HG03280 (cell line): ENCODE measurements around the gene IL17REL.

ENCODE experiments used
- ATAC-seq: cut with Tn5 transposase; IDR thresholded peaks from one replicate; pipeline ENCODE4 v1.9.1; 2021; ENCODE audit warnings: mild to moderate bottlenecking, moderate library complexity; ENCODE audit not compliant: unreplicated experiment

IL17REL gene

DNA sequence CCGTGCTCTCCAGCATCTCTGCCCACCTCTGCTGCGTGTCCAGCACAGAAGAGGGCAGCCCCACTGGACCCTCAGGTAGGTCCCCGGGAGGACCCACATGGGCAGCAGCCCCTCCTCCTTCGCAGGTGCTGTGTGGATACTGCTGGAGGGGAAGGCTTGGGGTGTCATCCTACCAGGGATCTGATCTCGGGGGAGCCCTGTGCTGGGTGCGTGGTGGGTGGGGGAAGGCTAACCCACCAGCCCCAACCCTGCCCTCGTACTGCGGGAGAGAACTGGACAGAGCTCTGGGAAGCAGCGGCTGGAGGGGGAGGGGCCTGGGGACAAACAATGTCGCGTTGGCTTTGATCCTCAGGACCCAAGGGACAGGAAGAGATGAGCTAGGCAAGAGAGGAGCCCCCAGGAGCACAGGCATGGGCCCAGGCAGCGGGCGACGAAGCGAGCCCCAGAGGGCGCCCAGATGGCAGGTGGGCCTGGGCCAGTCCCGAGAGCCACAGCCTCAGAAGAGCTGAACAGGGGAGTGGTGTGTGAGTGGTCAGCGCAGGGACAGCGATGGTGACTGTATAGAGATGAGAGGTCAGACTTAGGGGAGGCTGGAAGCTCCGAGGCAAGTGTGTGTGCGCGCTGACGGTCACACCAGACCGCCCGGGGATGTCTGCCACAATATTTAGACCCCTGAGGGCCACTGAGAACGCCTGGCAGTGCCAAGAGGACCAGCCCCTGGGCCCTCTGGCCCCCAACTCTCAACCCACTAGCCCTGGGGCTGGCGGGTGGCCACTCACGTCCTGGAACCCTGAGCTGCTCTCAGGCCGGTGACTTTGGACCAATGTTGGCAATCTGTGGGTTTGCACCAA, 53.4 kb downstream of the IL17REL start:
- no peak for ATAC-seq

DNA sequence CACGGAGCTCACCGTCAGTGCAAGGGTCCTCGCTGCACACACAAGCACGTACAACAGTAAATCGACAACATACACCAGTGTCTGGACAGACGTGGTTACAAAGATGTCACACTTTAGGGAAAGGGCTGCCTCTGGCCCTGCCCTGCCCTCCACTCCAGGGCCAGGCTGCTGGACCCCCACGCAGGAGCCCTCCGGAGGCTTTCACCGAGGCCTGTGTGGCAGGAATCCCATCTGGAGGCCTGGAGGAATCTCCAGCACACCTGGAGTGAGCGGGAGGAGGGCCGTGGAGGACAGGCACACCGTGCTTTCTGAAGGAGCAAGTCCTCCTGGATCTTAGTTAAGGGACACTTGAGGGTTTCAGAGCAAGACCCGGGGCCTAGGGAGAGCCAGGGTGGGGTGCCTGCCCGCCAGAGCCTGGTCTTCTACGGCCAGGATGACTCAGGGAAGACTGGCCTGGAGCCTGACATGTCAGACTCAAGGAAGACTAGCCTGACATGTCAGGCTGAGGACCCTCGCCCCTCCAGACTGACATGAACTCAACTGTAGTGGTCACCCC, 54.1 kb downstream of the IL17REL start:
- no peak for ATAC-seq

DNA sequence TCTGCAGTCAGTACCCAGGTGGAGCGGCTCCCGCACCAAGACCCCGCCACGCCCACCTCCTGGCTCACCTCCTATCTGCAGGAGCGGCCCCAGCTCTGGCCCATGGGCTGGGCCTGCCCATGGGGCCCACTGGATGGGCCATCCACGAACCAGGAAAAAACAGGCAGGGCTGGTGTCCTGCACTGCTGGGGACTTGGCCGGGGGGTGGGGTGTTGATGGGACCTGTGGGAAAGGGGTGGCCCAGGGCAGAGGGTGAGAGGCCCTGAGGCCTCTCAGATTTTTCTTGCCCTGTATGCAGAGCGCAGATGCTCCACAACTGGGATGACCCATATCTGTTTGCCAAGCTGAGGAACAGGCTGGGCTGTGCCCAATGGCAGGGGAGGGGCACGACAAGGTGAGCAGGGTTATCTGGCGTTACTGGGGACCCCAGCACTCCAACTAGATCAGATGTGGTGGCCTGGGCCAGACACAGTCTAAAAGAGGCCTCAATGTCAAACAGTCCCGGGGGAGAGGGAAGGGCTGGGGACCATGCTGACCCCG, 54.7 kb downstream of the IL17REL start:
- no peak for ATAC-seq

DNA sequence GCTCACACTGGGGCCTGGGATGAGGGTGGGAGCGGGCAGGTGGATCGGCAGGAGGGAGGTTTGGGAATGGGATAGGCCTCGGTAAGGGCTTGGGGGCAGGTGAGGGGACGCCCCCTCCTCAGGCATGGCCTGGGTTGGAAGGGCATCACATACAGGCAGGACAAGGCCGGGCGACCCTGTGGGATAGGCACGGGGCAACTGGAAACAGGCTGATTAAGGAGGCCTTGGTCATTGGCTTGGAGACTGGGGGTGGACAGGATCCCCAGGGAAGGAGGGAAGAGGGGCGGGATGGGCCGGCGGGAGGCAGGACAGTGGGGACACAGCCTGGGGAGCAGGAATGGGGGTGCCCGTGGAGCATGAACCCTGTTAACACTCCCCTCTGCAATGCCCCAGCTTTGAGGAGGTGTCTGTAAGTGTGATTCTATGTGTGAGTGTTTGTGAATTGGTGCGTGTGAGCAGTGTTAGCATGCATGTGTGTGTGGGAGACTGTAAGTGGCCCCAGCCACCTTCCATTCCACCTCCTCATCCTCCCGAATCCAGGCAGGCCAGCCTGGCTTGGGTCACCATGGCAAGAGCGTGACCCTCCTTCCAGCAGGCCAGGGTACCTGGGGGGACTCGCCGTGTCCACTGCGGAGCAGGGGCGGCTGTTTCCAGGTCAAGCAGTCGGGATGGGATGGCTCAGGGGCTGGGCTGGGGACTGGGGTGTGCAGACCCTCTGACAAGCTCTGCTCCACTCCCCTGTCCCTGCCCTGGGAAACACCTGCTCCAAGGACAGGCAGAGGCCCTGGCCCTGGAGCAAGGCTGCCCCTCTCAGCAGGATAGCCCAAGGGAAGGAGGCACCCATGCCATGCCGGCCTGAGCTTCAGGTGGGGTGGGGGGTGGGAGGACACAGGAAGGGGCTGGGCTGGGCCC, 55.4 kb downstream of the IL17REL start:
- no peak for ATAC-seq

DNA sequence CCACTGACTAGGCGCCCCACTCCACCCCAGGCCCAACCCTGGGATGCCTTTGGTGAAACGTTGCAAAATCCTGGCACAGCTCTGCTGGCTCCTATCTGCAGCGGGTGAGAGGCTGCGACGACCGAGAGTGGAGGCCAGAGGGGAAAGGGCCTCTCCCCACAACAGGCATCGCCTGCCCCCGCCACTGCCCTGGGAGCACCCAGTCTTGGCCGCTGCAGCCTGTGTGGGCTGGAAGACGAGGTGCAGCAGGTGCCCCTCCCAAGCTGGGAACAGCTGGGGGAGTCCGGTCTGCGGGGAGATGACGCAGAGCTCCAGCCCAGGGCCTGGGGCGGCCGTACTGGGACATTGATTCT, 56.2 kb downstream of the IL17REL start:
- no peak for ATAC-seq

DNA sequence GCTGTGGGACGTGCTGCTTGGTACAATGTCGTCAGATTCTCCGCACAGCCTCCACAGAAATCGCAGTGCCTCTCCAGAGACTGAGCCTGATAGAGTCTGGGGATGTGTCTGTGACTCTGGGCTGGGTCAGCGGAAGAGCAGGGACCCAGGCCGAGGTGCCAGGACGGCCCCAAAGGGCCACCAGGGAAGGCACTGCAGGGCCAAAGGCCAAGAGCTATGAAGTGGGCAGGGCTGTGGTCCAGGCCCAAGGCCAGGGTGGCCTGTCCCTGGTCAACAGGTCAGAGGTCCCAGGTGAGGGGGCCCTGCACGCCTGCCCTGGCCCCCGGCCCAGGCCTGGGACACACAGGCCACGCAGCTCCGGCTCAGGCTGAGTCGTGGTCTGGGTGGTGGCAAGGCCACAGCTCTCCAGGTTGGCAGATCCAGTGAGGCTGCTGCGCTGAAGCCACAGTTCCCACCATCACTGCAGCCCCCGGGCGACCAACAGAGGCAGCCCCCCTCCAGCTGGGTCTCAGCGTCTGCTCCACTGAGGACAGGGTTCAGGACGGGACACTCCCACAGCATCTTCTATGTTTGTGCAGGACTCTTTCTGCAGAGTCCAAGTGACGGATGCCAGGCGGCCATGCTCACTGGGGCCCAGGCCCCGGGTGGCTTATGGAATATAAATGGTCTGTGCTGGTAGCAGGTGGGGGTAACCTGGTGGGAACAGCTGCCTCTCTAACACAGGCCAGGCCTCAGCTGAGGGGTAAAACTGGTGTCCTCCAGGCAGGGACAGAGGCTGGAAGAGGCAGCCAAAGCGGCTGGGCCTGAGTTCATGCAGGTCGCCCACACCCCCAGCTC, 56.8 kb downstream of the IL17REL start:
- no peak for ATAC-seq

DNA sequence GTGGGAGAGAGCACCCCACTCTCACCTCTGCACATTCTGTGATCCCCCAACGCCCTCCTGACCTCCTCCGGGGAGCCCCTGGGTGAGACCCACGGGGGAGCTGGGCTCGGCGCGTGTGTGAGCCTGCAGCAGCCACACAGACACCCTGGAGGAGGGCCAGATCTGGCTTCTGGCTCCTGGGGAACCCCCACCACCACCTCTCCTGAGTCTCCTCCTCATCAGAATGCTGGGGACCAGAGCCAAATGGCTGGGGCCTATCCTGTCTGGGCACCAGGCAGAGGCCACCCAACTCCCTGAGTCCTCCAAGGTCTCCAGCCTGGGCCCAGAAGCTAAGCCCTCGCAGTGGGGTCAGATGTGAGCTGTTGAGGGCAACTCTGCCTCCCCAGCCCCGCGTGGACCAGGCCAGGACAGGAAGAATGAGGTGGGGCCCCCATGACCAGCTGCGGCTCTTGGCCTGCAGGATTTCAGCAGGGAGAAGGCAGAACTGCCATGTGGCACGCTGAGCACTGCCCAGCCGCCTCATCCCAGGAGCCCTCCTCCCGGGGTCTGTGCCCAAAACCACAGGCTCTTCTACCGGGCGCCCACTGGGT, 57.5 kb downstream of the IL17REL start:
- ATAC-seq = no peak

DNA sequence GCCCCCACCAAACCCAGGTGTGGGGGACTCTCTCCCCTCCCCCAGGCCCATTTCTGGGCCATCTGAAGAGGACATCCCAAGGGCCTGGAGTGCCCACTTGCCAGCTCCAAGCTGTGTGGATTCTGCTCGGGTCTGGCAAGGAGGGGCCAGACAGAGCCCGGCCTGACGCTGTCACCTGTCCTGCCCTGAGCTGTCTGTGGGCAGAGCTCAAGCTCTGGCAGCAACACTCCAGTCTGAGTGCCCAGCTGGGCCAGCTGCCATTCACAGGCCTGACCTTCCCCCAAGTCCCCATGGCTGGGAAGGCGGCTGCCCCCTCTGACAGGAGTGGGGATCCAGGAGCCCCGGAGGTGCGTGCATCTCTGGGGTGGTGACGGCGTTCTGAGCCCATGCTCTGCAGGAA, 58.2 kb downstream of the IL17REL start:
- ATAC-seq = no peak

DNA sequence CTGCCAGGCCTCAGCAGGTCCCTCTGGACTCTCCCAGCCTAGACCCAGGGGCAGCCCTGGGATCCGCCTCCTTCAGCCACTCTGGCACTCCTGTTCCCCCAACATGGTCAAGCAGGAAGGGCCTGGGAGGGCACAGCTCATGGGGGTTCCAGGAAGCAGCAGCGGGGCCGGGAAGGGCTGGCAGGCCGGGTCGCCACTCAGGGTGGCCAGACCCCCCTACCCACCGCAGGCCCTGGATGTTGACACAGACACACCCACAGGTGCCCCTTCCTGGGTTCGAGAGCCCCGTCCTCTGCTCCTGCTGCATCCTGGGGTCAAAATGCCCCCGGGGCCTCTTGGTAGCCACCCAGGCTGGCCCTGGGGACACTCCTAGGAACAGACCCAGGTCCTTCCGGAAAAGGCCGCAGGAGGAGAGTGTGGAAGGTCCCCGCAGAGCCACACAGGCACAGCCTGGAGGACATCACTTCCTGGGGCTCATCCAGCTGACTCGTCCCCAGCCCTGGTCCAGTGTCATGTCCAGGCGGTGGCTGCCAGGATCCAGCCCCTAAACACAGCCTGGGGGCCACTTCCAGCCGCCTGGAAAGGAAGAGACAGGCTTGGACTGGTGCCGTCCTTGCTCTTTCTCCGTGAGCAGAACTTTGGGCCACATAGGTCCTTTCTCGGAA, 58.8 kb downstream of the IL17REL start:
- ATAC-seq = no peak

DNA sequence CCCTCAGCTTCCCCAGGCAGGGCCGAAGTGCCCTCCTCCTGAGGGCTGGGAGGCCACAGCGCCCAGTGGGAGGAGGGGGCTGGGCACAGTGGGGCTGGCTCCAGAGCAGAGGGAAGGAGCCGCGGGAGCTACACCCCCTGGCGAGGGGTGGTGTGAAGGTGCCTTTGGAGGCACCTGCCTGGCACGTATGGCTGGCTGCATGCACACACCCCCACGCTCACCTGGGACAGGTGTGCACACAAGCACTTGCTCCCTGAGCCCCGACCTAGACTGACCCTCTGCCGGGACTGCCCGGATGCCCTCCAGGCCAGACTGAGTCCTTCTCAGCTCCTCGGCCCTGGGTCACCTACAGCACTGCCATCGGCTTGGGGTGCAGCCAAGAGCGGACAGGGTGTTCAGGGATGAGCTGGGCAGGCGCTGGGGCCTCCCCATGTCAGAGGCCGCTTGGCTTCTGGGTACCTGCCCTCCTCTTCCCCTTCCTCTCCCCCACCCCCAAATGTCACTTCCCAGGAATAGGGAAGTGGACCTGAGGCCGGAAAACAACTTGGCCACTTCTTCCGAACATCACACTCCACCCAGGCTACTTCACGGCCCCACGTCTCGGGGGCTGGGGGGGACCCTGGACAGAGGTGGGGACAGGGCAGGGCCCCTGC, 59.4 kb downstream of the IL17REL start:
- ATAC-seq = no peak

DNA sequence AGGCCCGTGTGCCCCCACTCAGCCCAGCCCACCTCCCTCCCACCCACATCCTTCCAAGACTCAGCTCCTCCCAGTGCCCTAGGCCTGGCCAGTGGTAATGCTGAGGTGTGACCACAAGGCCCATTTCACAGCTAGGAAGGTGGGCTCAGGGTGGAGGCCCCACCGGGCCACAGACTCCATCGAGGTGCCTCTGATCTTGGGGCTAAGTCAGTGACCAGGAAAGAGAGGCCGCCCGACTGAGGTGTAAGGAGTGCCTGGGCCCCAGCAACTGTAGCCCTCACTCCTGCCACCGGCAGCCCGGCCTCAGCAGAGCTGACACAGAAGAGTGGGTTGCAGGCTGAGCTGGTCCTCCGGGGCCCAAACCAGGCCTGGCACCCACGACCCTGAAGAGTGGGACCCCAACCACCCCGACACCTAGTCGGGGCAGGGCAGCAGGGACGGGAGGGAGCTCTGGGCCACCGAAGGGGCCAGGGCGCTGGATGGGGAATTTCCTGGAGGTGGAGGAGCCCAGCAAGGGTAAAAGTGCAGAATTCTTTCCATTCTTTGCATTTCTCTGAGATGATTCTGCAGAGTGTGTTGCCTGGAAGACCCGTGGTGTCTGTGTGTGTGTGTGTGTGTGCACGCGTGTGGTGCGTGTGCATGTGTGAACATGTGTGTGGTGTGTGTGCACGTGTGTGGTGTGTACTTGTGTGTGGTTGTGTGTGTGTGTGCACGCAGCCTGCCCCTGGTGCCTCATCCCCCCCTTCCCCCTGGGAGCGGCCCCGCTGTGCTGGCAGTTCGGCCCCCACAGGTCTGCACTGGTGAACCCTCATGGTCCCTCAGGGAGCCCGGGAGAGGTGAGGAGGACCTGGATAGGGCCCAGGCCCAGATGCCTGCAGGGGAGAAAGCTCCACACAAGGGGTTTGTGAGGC, 60.3 kb downstream of the IL17REL start:
- no peak for ATAC-seq

DNA sequence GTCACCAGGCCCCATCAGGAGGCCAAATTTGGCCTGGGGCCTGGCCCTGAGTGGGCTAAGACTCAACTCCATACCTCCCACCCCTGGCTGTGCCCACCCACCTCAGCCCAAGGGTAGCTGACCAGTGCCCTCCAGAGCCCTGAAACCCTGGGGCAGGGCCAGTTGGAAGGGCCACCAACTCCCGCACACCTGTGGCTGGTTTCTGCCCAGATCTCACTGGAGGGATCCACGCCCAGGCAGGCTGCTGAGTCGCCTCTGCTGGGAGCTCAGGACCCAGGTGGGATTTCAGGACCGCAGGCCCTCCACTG, 60.9 kb downstream of the IL17REL start:
- no peak for ATAC-seq

DNA sequence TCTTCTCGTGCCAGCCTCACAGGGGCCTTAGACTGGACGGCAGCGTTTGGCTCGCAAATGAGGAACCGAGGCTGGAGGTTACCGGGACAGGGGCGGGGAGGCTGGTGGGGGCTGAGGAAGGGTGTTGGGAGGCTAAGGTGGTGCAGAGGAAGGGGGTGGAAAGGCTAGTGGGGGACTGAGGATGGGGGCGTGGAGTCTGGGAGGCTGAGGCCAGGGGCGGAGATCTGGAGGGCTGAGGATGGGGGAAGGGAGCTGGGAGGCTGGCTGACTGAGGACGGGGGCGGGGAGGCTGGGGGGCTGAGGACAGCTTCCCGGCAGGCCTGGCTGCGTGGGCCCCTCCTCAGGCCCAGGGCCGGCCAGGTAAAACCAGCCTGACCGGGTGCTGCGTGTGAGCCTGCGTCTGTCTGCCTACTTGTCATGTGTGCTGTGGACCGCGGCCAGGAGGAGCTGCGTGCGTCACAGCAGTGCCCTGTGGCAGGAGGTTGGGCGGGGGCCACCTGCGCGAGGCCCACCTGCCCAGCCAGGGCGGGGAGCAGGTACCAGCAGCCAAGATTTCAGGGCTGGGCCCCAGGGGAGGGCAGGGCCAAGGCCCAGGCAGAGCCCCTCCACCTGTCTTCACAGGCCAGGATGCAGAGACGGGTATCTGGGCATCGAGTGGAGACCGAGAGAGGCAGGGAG, 61.4 kb downstream of the IL17REL start:
- ATAC-seq = no peak

DNA sequence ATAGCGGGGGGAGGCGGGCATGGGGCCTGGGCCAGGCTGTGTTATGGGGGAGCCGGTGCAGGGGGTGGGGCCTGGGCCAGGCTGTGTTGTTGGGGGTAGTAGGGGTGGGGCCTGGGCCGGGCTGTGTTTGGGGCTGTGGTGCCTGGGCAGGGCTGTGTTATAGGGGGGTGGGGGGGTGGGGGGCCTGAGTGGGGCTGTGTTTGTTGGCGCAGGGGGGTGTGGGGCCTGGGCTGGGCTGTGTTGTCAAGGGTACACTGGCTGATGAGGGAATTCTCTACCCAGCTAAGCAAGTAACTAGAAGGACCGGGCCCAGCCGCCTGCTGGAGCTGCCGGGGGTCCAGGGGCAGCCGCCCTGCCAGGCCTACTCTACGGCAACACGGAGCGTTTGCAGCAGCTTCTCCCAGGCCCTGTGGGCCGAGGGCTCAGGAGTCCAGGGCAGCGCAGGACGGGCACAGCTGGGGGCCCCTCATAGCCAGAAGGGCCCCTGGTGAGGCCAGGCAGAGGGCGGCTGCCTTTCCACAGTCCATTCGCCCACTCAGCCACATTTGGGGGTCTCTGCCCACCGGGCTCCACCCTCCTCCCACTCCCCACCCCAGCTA, 62.1 kb downstream of the IL17REL start:
- no peak for ATAC-seq

DNA sequence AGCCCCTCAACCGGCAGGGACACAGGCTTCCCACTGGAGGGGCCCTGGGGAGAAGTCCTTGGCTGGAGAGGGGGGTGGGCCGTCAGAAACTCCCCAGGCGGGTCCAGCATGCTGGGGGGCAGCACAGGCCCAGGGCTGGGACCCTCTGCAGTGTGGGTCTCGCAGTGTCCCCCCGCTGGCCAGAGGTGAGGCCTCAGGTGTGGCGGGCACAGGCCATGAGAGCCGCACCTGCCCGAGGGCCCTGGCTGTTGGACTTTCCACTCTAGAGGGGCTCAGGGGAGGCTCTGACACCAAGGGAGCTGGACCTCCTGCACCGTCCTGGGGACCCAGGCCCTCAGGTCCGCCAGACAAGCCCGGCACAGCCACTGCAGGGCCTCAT, 62.7 kb downstream of the IL17REL start:
- ATAC-seq = no peak

DNA sequence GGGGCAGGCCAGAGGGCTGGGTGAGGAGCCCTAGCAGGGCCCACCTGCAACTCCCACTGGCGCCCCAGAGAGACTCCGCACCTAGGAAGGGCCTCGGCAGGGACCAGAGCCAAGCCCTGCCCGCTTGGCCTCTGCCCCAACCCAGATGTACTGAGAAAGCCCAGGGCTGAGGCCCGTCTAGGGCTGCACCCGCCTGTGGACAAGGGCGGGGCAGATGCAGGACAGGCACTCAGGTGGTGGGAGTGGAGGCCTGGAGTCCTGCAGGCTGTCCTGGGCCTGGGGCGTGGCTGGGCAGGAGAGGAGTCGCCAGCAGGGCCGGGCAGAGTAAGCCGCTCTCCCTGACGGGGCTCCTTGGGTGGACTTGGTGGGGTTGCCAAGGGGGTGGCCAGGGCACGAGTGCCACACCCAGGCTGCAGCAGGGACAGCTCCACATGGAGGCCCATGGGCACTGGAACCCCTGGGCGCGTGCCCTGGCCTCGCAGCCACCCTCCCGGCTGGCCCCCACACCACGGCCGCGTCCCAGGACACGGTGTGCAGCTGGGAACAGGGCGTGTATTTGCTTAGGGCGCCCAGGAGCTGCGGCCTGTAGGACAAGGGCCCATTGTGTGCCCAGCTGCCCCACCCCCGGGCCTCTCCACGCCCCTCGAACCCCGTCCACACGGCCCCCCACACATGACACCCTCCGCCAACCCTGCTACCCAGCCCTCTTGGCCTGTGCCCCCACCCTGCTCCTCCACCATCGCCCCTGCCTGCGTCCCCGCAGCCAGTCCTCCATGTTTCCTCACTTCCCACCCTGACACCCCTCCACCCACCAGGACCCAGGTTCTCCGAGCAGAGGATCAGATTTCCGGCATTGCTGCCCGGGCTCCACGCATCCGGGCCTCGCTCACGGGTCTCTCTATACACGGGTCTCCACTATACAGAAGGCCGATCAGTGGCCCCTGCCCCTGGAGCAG, 63.3 kb downstream of the IL17REL start:
- no peak for ATAC-seq
